ENCODE measurements around the gene UBE2E3. TPM values are rescaled to one million over a fixed set of nuclear protein-coding genes. Genes with fewer than 3 reads are reported as not detected.
"Not testable (repeated sequence)": the region's sequence is repeated elsewhere in the genome, so short reads cannot be mapped to it uniquely, and the experiment has no call there.

The UBE2E3 gene
- 237 TPM for total RNA-seq (ENCODE audit: unreplicated experiment)
- long read RNA-seq, transcript UBE2E3-202 (6 exons, 1,570 nt) = major isoform, 89 of 174 reads
- long read RNA-seq, transcript UBE2E3-209 (6 exons, 1,556 nt) = minor isoform, 14 of 174 reads
- long read RNA-seq, partial matches to known transcripts = 22 of 174 reads
- long read RNA-seq, other reads (novel, unspliced or antisense) = 49 of 174 reads

DNA sequence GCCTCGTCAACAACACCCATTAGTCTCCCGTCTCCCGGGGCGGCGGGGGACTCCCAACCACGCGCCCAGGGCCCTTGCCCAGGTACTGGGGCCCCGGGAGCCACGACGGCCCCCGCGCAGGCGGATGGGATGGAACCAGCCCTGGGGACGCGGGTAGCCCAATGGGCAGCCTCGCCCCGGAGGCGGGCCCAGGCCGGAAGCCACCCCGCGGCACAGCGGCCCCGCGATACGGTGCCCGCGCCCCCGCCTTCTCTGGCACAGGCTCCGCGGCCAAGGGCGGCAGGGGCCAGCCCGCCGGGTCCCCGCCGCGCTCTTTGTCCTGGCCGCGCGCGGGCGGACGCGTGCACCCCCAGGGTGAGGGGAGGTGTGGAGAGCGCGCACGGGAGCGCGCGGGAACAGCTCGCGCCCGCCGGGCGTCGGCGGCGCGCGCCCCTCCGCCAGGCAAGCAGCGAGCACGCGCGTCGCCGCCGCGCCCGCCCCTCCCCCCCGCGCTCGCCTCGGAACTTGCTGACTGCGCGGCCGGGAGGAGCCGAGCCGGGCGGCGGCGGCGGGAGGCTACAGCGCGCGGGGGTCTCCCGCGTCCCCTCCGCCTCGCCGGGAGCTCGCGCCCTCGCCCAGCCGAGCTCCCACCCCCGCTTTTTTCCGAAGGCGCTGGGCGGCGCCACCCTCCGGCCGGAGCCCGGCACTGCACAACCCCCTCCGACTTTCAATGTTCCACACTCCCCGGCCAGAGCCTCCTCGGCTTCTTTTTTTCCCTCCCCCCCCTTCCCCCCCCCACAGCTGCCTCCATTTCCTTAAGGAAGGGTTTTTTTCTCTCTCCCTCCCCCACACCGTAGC is at the start of gene UBE2E3:
TSS of gene UBE2E3 (plus strand) at position 500 of the 837 bp plus-strand sequence. CDS start 1,438 bp downstream, outside the sequence.
- H3K4me3 Mint-ChIP-seq (ENCODE audit: unreplicated experiment) = peak within 1 kb of the TSS; percentile 98

DNA sequence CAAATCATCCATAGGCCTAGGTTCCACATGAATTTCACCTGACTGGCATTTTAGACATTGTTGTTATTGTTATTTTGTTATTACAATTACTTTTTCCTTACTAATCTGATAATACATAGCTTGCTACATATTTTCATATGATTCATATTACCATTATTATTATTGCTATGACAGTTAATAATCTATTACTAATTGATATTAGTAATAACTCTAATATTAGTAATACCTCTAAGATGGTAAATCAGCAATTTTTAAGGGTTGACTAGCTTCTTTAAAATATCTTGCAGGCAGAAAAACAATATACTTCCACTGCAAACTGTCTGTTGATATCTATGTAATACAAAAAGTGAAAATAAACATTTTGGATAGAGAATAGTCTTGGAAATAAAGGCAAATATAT is 48.6 kb upstream of the UBE2E3 start:
- H3K27me3 Mint-ChIP-seq (ENCODE audit: unreplicated experiment) = peaks cover 2% of the 10 kb centered on the region
- H3K27ac Mint-ChIP-seq (ENCODE audit: unreplicated experiment) = no peak overlapping the region
- no peaks in the 10 kb centered on the region for H3K9me3 Mint-ChIP-seq (ENCODE audit: unreplicated experiment)
- TF ChIP-seq, protein P1, sequence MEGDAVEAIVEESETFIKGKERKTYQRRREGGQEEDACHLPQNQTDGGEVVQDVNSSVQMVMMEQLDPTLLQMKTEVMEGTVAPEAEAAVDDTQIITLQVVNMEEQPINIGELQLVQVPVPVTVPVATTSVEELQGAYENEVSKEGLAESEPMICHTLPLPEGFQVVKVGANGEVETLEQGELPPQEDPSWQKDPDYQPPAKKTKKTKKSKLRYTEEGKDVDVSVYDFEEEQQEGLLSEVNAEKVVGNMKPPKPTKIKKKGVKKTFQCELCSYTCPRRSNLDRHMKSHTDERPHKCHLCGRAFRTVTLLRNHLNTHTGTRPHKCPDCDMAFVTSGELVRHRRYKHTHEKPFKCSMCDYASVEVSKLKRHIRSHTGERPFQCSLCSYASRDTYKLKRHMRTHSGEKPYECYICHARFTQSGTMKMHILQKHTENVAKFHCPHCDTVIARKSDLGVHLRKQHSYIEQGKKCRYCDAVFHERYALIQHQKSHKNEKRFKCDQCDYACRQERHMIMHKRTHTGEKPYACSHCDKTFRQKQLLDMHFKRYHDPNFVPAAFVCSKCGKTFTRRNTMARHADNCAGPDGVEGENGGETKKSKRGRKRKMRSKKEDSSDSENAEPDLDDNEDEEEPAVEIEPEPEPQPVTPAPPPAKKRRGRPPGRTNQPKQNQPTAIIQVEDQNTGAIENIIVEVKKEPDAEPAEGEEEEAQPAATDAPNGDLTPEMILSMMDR (IDR thresholded peaks at IDR 0.05; ENCODE audit: unreplicated experiment) = no peak
- H3K4me3 Mint-ChIP-seq (ENCODE audit: unreplicated experiment) = no peak overlapping the region
- no peaks in the 10 kb centered on the region for H3K36me3 Mint-ChIP-seq (ENCODE audit: low read depth, unreplicated experiment)
- H3K4me1 Mint-ChIP-seq (ENCODE audit: unreplicated experiment) = peaks cover 8% of the 10 kb centered on the region
- DNase-seq (ENCODE audit: low spot score) = no peak

More for the DNA sequence above, at the start of gene UBE2E3:
- H3K27ac Mint-ChIP-seq (ENCODE audit: unreplicated experiment) = peak within 1 kb of the TSS; percentile 97
- no peaks in the 10 kb centered on the region for H3K9me3 Mint-ChIP-seq (ENCODE audit: unreplicated experiment)
- TF ChIP-seq, protein P1 (IDR thresholded peaks at IDR 0.05; ENCODE audit: unreplicated experiment) = peak; percentile 47
- DNase-seq (ENCODE audit: low spot score) = peak; percentile 96
- H3K36me3 Mint-ChIP-seq (ENCODE audit: low read depth, unreplicated experiment) = peaks cover 8% of the 10 kb centered on the region
- peaks cover 12% of the 10 kb centered on the region for H3K27me3 Mint-ChIP-seq (ENCODE audit: unreplicated experiment)
- H3K4me1 Mint-ChIP-seq (ENCODE audit: unreplicated experiment) = peaks cover 40% of the 10 kb centered on the region

DNA sequence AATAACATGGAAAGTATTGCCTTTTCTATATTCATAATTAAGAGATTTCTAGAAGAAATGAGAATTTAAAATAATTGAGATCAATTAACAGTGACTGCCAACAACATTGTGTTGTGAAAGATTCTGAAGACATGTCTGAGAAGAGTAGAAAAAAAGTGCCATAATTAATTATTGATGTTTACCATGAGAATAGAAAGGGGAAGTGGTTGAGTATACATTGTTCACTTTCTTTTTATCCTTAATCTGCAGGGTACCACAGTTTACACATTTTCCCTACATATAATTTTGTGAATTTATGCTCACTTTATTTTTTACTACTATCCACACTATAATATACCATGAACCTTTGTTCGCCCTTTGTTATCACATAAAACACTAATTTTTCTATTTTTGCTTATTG is 47.1 kb upstream of the UBE2E3 start:
- no peak overlapping the region for H3K27ac Mint-ChIP-seq (ENCODE audit: unreplicated experiment)
- peaks cover 2% of the 10 kb centered on the region for H3K27me3 Mint-ChIP-seq (ENCODE audit: unreplicated experiment)
- TF ChIP-seq, protein P1 (IDR thresholded peaks at IDR 0.05; ENCODE audit: unreplicated experiment) = no peak
- no peaks in the 10 kb centered on the region for H3K36me3 Mint-ChIP-seq (ENCODE audit: low read depth, unreplicated experiment)
- DNase-seq (ENCODE audit: low spot score) = no peak
- no peak overlapping the region for H3K4me3 Mint-ChIP-seq (ENCODE audit: unreplicated experiment)
- H3K4me1 Mint-ChIP-seq (ENCODE audit: unreplicated experiment) = peaks cover 8% of the 10 kb centered on the region
- H3K9me3 Mint-ChIP-seq (ENCODE audit: unreplicated experiment) = no peaks in the 10 kb centered on the region

DNA sequence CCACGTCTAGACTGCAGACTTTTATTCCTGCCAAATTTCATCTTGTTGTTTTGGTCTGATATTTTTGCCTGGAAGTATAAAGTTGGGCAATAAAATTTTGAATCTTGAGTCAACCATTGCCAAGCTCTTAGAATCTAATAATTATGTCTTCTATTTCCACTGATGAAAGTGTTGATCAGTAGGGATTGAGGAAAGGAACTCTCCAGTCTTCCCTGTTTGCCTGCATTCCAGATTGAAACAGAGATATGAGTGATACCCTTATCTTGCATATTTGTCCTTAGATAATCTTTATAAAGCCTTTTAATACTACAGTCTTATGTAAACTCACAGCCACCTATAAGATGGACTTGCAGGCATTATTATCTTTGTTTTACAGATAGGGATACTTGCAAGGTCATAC is 45.5 kb upstream of the UBE2E3 start:
- H3K4me3 Mint-ChIP-seq (ENCODE audit: unreplicated experiment) = no peak overlapping the region
- H3K27ac Mint-ChIP-seq (ENCODE audit: unreplicated experiment) = no peak overlapping the region
- peaks cover 2% of the 10 kb centered on the region for H3K27me3 Mint-ChIP-seq (ENCODE audit: unreplicated experiment)
- H3K36me3 Mint-ChIP-seq (ENCODE audit: low read depth, unreplicated experiment) = no peaks in the 10 kb centered on the region
- no peaks in the 10 kb centered on the region for H3K9me3 Mint-ChIP-seq (ENCODE audit: unreplicated experiment)
- TF ChIP-seq, protein P1 (IDR thresholded peaks at IDR 0.05; ENCODE audit: unreplicated experiment) = no peak
- peaks cover 8% of the 10 kb centered on the region for H3K4me1 Mint-ChIP-seq (ENCODE audit: unreplicated experiment)
- DNase-seq (ENCODE audit: low spot score) = no peak

DNA sequence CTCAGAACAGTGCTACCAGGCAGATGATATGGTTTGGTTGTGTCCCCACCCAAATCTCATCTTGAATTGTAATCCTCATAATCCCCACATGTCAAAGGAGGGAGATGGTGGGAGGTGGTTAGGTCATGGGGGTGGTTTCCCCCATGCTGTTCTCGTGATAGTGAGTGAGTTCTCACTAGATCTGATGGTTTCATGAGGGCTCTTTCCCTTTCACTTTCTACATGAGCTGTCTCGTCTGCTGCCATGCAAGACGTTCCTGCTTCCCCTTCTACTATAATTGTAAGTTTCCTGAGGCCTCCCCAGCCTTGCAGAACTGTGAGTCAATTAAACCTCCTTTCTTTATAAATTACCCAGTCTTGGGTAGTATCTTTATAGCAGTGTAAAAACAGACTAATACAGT is 42.9 kb upstream of the UBE2E3 start:
- H3K9me3 Mint-ChIP-seq (ENCODE audit: unreplicated experiment); H3K4me3 Mint-ChIP-seq (ENCODE audit: unreplicated experiment); H3K4me1 Mint-ChIP-seq (ENCODE audit: unreplicated experiment); H3K36me3 Mint-ChIP-seq (ENCODE audit: low read depth, unreplicated experiment); H3K27me3 Mint-ChIP-seq (ENCODE audit: unreplicated experiment); H3K27ac Mint-ChIP-seq (ENCODE audit: unreplicated experiment); DNase-seq (ENCODE audit: low spot score): not testable (repeated sequence)

Measured in endothelial cell (in vitro differentiated cells).